Keratinocyte (primary cell): ENCODE data around the gene RYR2.
A peak's percentile ranks its signal among the peaks of the same experiment; 100 is the strongest.

Experiments
- EZH2 ChIP-seq: IDR thresholded peaks from one replicate; pipeline ENCODE4 v1.6.1; 2012; ENCODE audit warnings: inconsistent platforms, mild to moderate bottlenecking, low read length, moderate library complexity
- TF ChIP-seq, protein P1 (sequence below), 3 experiments: IDR thresholded peaks in 1 of 3; conservative IDR thresholded peaks in 1 of 3; optimal IDR thresholded peaks in 1 of 3; 2 replicates in 2 of 3; 3 replicates in 1 of 3; pipeline versions ENCODE3 to v1.5.1; 2011; ENCODE audit warnings: low read length in 3 of 3, mild to moderate bottlenecking in 3 of 3, moderate library complexity in 2 of 3, control low read depth in 1 of 3, inconsistent platforms in 1 of 3; ENCODE audit not compliant: insufficient read depth in 2 of 3; ENCODE audit errors: extremely low read depth in 1 of 3

DNA sequence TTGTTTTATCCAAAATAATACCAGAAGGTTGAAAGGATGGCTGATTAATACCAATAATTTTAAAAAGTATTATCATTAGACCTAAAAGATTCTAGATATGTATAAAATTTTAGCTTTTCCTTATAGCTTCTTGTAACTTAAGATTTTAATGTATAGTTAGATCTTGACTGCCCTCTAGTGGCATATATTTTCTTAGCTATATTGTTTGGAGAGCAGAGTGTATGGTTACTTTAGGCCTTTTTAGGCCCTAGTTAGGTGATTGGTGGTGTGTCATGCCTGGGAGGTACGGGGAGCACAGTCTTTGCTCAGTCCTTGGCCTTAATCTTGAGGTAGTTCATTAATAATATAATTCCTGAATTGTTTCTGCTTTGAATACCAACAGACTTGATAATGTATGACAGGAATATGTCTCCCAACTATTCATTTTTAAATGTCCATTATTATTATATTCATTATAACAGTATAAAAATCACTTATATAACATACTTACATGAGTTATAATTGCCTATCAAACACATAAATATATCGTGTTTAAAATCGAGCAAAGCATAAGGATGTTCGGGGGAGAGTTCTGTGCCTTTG is 520.3 kb downstream of the RYR2 start:
- TF ChIP-seq, protein P1, sequence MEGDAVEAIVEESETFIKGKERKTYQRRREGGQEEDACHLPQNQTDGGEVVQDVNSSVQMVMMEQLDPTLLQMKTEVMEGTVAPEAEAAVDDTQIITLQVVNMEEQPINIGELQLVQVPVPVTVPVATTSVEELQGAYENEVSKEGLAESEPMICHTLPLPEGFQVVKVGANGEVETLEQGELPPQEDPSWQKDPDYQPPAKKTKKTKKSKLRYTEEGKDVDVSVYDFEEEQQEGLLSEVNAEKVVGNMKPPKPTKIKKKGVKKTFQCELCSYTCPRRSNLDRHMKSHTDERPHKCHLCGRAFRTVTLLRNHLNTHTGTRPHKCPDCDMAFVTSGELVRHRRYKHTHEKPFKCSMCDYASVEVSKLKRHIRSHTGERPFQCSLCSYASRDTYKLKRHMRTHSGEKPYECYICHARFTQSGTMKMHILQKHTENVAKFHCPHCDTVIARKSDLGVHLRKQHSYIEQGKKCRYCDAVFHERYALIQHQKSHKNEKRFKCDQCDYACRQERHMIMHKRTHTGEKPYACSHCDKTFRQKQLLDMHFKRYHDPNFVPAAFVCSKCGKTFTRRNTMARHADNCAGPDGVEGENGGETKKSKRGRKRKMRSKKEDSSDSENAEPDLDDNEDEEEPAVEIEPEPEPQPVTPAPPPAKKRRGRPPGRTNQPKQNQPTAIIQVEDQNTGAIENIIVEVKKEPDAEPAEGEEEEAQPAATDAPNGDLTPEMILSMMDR (optimal IDR thresholded peaks at IDR 0.05 in 1 of 3, IDR thresholded peaks at IDR 0.05 in 1 of 3, conservative IDR thresholded peaks at IDR 0.05 in 1 of 3; ENCODE audit: extremely low read depth in 1 of 3, insufficient read depth in 2 of 3, low read length in 3 of 3), result peak in 2 of 3 experiments; percentile 13 to 53
- TF ChIP-seq EZH2, result no peak
